Keratinocyte (primary cell): ENCODE data around the gene CCDC102B. TPM values are rescaled to one million over a fixed set of nuclear protein-coding genes. Genes with fewer than 3 reads are reported as not detected.

Experiments
- DNase-seq: peaks from one replicate; pipeline ENCODE4 v3.0.0-alpha.2; 2011; ENCODE audit warnings: low read depth, missing footprints, low spot score
- FAIRE-seq: peaks from 2 replicates; lab custom pipeline; 2011; peaks lifted over from hg19 to GRCh38; lab: Jason Lieb, UNC
- H2AFZ ChIP-seq: 2 replicates; pipeline ENCODE4 v1.6.0; 2012; ENCODE audit warnings: low read length, control low read depth, inconsistent platforms; ENCODE audit not compliant: control insufficient read depth
- H3K27ac ChIP-seq: 2 replicates; pipeline ENCODE4 v1.5.1; 2011; ENCODE audit warnings: low read length; ENCODE audit not compliant: control insufficient read depth, insufficient read depth
- H3K27me3 ChIP-seq: 3 replicates; pipeline ENCODE4 v1.6.0; 2011; ENCODE audit warnings: low read length; ENCODE audit not compliant: control insufficient read depth, insufficient read depth; ENCODE audit errors: extremely low read depth
- H3K36me3 ChIP-seq, 2 experiments: 2 replicates in 1 of 2; 3 replicates in 1 of 2; pipeline ENCODE4 v1.5.1; 2011; ENCODE audit warnings: low read length in 2 of 2, mild to moderate bottlenecking in 1 of 2; ENCODE audit not compliant: control insufficient read depth in 2 of 2, insufficient read depth in 2 of 2; ENCODE audit errors: extremely low read depth in 1 of 2
- H3K4me1 ChIP-seq: 3 replicates; pipeline ENCODE4 v1.5.1; 2011; ENCODE audit warnings: low read length; ENCODE audit not compliant: control insufficient read depth, insufficient read depth; ENCODE audit errors: extremely low read depth
- H3K4me2 ChIP-seq: 3 replicates; pipeline ENCODE4 v1.6.0; 2011; ENCODE audit warnings: low read depth, low read length; ENCODE audit not compliant: control insufficient read depth, insufficient read depth; ENCODE audit errors: extremely low read depth
- H3K4me3 ChIP-seq, 3 experiments: fragments of 200-600 bp in 1 of 3; sonication (generic) in 1 of 3; 2 replicates in 2 of 3; 3 replicates in 1 of 3; pipeline ENCODE4 v1.5.1; 2011 to 2016; ENCODE audit warnings: low read length in 3 of 3, mild to moderate bottlenecking in 3 of 3, control low read depth in 2 of 3, inconsistent platforms in 1 of 3, low read depth in 1 of 3, mixed read lengths in 1 of 3, mixed run types in 1 of 3, moderate library complexity in 1 of 3; ENCODE audit not compliant: control insufficient read depth in 2 of 3, insufficient read depth in 2 of 3; ENCODE audit errors: extremely low read depth in 1 of 3
- H3K79me2 ChIP-seq: 2 replicates; pipeline ENCODE4 v1.6.0; 2012; ENCODE audit warnings: low read length; ENCODE audit not compliant: control insufficient read depth, insufficient read depth
- H3K9ac ChIP-seq: 3 replicates; pipeline ENCODE4 v1.6.0; 2011; ENCODE audit warnings: low read length; ENCODE audit not compliant: control insufficient read depth, insufficient read depth; ENCODE audit errors: extremely low read depth
- H3K9me1 ChIP-seq: 3 replicates; pipeline ENCODE4 v1.6.0; 2011; ENCODE audit warnings: low read length; ENCODE audit not compliant: control insufficient read depth, insufficient read depth; ENCODE audit errors: extremely low read depth
- H3K9me3 ChIP-seq: 2 replicates; pipeline ENCODE4 v1.5.1; 2012; ENCODE audit warnings: low read depth, low read length; ENCODE audit not compliant: control insufficient read depth
- H4K20me1 ChIP-seq: 3 replicates; pipeline ENCODE4 v1.6.0; 2011; ENCODE audit warnings: low read length; ENCODE audit not compliant: control insufficient read depth, insufficient read depth; ENCODE audit errors: extremely low read depth
- EZH2 ChIP-seq: IDR thresholded peaks from one replicate; pipeline ENCODE4 v1.6.1; 2012; ENCODE audit warnings: inconsistent platforms, mild to moderate bottlenecking, low read length, moderate library complexity
- dilution Hi-C: fragments of 300-500 bp; cut with MboI; formaldehyde crosslinking; loops from one replicate; pipeline ENCODE4 v1.7.0; 2020; ENCODE audit warnings: low sequenced_read_pairs; ENCODE audit not compliant: extremely low pct_ligation_motif_present
- polyA plus RNA-seq, 5 experiments: library from polyadenylated mRNA; depleted of rRNA in 3 of 5; stranded (reverse) in 3 of 5; stranded (forward) in 1 of 5; unstranded in 1 of 5; fragments of >200 nt; gene quantifications; 1 replicate in 1 of 5; 2 replicates in 3 of 5; 3 replicates in 1 of 5; pipeline versions ENCODE4 v1.2.1 to v1.2.3, GENCODE V29; 2011 to 2012; ENCODE audit warnings: missing spikeins in 2 of 5, low read depth in 1 of 5, low replicate concordance in 1 of 5
- TF ChIP-seq, protein P1 (sequence below), 3 experiments: IDR thresholded peaks in 1 of 3; conservative IDR thresholded peaks in 1 of 3; optimal IDR thresholded peaks in 1 of 3; 2 replicates in 2 of 3; 3 replicates in 1 of 3; pipeline versions ENCODE3 to v1.5.1; 2011; ENCODE audit warnings: low read length in 3 of 3, mild to moderate bottlenecking in 3 of 3, moderate library complexity in 2 of 3, control low read depth in 1 of 3, inconsistent platforms in 1 of 3; ENCODE audit not compliant: insufficient read depth in 2 of 3; ENCODE audit errors: extremely low read depth in 1 of 3

Gene CCDC102B
- polyA plus RNA-seq, 1 donor (not counting 4 experiments of a cell fraction or from before 2014, with no cell fraction given) = 0.60 TPM

GRCh38 chr18:68826121-68826520 lies 28.2 kb downstream of the CCDC102B start:
- H3K9me3 ChIP-seq = no peaks in the 10 kb centered on the region
- no peak for FAIRE-seq
- H3K4me2 ChIP-seq = no peak overlapping the region
- no peak for TF ChIP-seq EZH2
- TF ChIP-seq, protein P1, sequence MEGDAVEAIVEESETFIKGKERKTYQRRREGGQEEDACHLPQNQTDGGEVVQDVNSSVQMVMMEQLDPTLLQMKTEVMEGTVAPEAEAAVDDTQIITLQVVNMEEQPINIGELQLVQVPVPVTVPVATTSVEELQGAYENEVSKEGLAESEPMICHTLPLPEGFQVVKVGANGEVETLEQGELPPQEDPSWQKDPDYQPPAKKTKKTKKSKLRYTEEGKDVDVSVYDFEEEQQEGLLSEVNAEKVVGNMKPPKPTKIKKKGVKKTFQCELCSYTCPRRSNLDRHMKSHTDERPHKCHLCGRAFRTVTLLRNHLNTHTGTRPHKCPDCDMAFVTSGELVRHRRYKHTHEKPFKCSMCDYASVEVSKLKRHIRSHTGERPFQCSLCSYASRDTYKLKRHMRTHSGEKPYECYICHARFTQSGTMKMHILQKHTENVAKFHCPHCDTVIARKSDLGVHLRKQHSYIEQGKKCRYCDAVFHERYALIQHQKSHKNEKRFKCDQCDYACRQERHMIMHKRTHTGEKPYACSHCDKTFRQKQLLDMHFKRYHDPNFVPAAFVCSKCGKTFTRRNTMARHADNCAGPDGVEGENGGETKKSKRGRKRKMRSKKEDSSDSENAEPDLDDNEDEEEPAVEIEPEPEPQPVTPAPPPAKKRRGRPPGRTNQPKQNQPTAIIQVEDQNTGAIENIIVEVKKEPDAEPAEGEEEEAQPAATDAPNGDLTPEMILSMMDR (optimal IDR thresholded peaks at IDR 0.05 in 1 of 3, IDR thresholded peaks at IDR 0.05 in 1 of 3, conservative IDR thresholded peaks at IDR 0.05 in 1 of 3; ENCODE audit: extremely low read depth in 1 of 3, insufficient read depth in 2 of 3, low read length in 3 of 3) = no peak
- H3K27ac ChIP-seq = no peak overlapping the region
- no peak overlapping the region for H3K4me3 ChIP-seq
- H3K27me3 ChIP-seq = no peaks in the 10 kb centered on the region
- no peaks in the 10 kb centered on the region for H3K9me1 ChIP-seq
- no peaks in the 10 kb centered on the region for H3K79me2 ChIP-seq
- H3K9ac ChIP-seq = no peak overlapping the region
- dilution Hi-C loops = no loop called here
- no peaks in the 10 kb centered on the region for H3K4me1 ChIP-seq
- H4K20me1 ChIP-seq = no peaks in the 10 kb centered on the region
- no peaks in the 10 kb centered on the region for H3K36me3 ChIP-seq
- DNase-seq = no peak
- H2AFZ ChIP-seq = no peak overlapping the region

GRCh38 chr18:68830256-68831045 lies 32.6 kb downstream of the CCDC102B start:
- Histone ChIP-seq H3K4me1 (no peaks in the 10 kb centered on the region), H4K20me1 (no peaks in the 10 kb centered on the region), H3K27ac (no peak overlapping the region), H3K4me2 (no peak overlapping the region), H3K4me3 (no peak overlapping the region), H3K79me2 (no peaks in the 10 kb centered on the region), H3K9me1 (no peaks in the 10 kb centered on the region), H3K9me3 (no peaks in the 10 kb centered on the region), H3K9ac (no peak overlapping the region), H3K36me3 (no peaks in the 10 kb centered on the region), H3K27me3 (no peaks in the 10 kb centered on the region), H2AFZ (no peak overlapping the region)
- dilution Hi-C loops = no loop called here
- no peak for TF ChIP-seq EZH2
- TF ChIP-seq, protein P1 (optimal IDR thresholded peaks at IDR 0.05 in 1 of 3, IDR thresholded peaks at IDR 0.05 in 1 of 3, conservative IDR thresholded peaks at IDR 0.05 in 1 of 3; ENCODE audit: extremely low read depth in 1 of 3, insufficient read depth in 2 of 3, low read length in 3 of 3) = no peak
- FAIRE-seq (no peak), DNase-seq (no peak)
